ENCODE measurements around the gene SPATA20.

SPATA20 gene

GRCh38 chr17:50547035-50547735 is at the start of gene SPATA20:
SPATA20 (plus strand) TSS chr17:50547174; CDS start chr17:50547209, 35 bp downstream.
- DNase-seq = peak; percentile 85

DNA sequence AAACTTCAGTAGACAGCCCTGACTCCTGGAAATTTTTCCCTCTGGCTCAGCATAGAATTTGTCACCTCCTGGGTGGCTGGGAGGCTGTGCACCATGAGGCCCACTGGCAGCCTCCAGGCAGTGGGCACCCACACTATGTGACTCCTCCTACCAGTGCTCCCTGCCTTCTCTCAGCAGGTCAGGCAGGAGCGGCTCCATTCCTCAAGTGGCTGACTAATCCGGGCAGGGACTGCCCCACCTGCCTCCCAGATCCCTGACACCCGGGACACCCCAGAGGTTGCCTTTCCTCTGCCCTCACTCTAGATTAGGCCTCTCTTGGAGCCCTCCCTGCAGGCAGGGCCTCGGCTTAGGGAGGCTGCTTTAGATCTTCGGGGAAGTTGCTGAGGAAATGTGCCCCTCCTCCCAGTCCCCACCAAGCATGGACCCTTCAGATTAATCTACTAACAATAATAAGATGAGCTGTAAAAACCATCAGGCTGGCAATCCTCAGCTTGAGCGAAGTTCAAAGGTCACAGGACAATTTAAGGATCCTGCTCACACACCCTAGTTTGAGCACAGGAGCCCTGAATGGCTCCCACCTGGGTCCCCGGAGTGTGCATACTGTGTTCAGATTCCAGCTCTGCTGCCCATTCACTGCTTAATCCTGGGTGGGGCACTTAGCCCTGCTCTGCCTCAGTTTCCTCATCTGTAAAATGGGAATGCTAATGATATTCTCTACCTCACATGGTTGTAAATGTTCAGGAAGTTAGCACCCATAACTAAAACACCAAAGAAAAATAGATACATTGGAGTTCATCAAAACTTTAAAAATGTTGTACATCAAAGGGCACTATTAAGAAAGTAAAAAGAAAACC is 48.7 kb upstream of the SPATA20 start:
- no peak for DNase-seq

- DNase-seq = no peak
Measured at GRCh38 chr17:50499270-50499669, 47.7 kb upstream of the SPATA20 start.

DNA sequence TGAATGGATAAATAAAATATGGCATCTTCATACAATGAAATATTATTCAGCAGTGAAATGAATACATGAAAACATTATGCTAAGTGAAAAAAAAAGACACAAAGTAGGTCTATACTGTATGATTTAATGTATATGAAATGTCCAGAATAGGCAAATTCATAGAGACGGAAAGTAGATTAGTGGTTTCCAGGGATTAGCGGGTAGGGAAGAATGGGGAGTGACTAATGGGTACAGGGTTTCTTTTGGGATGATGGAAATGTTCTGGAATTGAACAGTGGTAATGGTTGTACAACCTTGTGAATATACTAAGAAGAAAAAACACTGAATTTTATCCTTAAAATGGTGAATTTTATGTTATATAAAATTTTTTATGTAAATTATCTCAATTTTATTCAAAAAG is 47.3 kb upstream of the SPATA20 start:
- DNase-seq = no peak

DNA sequence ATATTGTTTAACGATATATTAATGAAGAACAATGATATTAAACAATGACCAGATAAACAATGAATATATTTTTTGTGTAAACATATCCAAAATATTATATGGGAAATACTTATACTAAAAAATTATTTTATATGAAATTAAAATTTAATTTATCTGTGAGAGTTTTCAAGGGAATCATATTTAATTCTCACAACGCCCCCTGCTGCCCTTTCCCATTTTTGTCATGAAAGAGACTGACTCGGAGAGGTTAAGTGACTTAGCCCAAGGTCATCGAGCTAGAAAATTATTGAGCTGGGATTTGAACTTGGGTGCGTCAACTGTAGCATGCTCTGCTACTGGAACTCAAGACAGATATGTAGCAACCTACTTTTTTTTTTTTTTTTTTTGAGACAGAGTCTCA is 45.9 kb upstream of the SPATA20 start:
- no peak for DNase-seq

GRCh38 chr17:50502301-50502990 is 44.5 kb upstream of the SPATA20 start:
- no peak for DNase-seq

DNA sequence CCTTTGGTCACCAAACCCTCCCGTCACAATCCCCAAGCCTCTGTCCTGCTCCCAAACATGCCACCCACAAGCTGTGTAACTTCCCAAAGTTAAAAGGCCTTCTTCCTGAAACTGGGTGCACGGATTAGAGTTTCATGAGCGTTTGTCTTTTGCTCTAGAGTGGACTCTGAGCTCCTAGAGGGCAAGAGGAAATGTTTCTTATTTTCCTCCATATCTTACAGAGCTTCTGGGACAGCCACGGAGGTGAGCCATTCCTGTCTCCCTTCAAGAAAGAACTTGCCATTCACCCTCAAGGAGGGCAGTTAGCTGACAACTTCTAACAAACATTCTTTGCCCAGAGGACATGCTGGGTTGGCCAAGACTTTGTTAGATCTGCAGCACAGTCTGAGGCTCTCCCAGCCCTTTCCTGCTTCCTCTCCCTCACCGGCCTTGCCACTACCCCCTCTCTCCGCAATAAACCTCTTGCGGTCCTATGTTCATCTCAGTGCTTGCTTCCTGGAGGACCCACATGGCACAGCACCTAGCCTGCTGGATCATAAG is 41.3 kb upstream of the SPATA20 start:
- DNase-seq = no peak

- DNase-seq = no peak
Measured at GRCh38 chr17:50506298-50506697, 40.7 kb upstream of the SPATA20 start.

DNA sequence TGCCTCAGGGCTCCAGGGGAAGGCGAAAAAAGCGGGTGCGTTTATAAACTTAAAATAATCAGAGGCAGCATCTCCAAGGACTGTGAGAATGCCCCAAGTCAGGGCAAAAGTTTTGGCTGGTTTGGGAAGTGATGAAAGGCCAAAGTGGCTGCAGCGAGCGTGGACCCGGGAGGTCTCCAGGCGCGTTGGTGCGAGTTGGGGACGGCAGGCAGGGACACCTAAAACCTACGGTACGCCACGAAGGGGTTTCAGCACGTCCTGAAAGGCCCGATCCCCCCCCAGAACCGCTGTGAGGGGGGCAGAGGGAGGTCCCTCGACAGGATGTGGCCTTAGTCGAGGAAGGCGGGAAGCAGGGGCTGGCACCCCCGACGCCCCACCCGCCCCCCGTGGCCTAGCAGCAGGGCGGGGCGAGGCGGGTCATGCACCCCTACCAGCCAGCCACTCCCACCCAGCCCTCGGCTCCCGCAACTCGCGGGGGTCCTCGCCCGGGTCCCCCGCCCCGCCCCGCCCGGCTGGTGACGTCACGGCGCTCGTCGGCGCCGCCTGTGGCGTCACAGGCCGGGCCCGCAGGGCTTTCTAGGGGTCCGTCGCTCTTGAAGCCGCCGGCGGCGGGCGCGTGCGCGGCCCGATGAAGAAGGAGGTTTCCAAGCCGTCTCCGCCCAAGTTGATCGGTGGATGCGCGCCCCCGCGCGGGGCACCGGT is 39.0 kb upstream of the SPATA20 start, which contains the start of gene MYCBPAP:
TSS of gene MYCBPAP (plus strand) at position 569 of the 702 bp plus-strand sequence. CDS start 236 bp downstream, outside the sequence.
- DNase-seq = peak; percentile 68

- DNase-seq = no peak
Measured at GRCh38 chr17:50508573-50509460, 38.2 kb upstream of the SPATA20 start.

GRCh38 chr17:50511058-50511457 is 35.9 kb upstream of the SPATA20 start:
- no peak for DNase-seq

DNA sequence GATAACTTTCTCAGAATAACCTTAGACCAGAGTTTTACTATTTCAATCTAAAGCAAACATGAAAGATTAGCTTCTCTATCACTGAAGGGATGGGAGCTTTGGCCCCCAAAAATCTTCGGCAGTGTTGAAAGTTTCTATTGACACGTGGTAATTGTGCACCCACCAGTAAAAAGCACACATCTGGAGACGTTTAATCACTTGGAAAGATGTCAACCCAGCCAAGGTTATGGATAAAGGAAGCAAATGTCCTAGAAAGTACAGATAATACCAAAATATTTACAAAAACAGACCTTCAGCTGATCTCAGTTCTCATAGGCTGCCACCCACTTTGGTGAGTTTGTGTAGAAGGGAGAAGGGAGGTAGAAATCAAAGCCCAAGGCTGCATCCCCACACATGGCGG is 33.5 kb upstream of the SPATA20 start:
- no peak for DNase-seq

DNA sequence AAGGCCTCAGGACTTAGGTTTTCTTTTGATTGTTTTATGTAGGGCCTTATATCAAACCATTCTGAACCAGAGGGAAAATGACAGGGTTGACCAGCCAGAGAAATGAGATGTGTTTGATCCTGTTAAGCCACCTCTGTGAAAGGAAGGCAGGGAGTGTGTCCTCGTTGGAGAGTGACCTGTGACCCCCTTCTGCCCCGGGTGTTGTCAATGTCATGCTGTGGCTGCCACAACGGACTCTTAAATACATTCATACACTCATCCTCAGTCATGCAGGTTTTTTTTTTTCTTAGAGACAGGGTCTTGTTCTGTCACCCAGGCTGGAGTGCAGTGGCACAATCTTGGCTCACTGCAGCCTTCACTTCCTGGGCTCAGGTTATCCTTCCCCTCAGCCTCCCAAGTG is 32.6 kb upstream of the SPATA20 start:
- DNase-seq = no peak

DNA sequence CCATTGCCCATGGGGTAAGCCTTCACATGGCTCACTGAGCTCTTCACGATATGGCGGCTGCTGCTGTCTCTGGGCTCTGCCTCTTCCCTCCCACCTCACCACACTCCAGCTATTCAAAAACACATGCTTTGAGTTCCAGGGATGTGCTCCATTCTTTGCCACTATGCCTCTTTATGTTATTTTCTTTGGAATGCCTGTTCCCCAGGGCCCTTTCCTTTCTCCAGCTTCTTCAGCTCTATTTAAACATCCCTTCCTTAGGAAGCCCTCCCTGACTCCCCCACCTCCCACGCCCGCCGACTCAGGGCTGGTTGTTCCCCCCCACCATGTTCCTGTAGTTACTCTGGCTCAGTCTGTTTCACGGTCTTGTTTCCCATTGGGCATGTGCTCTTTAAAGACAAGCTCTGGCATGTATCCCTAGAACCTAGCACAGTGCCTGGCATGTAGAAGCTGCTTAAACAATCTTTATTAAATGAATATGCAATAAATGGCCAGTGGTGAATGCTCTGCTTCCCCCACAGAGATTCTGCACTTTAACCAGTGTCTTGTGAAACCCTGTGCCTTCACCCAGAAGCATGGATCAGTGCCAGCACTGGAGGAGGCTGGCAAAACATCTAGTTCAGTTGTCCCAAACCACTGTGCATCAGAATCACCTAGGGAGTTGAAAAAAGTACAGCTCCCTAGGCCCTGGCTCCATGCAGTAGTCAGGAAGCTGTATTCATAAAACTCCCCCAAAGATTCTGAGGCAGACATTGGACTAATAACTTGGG is 31.9 kb upstream of the SPATA20 start:
- peak; percentile 29 for DNase-seq

DNA sequence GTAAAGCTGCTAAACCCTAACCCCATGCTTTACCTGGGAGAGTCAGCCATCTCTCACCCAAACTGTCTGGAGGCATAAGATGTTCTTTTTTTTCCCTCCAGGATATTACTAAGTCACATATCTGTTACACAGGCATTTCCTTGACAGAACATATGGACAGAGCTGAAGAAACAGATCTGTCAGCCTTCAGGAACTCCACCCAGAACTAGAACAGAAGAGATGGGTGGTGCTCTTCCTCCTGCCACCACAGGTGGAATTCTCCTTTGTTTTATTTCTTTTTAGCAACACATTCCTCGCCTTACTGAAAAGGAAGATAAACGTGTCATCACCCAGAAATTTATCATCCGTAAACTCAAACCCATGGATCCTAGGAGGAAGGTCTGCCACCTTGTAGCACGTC is 30.0 kb upstream of the SPATA20 start:
- no peak for DNase-seq

DNA sequence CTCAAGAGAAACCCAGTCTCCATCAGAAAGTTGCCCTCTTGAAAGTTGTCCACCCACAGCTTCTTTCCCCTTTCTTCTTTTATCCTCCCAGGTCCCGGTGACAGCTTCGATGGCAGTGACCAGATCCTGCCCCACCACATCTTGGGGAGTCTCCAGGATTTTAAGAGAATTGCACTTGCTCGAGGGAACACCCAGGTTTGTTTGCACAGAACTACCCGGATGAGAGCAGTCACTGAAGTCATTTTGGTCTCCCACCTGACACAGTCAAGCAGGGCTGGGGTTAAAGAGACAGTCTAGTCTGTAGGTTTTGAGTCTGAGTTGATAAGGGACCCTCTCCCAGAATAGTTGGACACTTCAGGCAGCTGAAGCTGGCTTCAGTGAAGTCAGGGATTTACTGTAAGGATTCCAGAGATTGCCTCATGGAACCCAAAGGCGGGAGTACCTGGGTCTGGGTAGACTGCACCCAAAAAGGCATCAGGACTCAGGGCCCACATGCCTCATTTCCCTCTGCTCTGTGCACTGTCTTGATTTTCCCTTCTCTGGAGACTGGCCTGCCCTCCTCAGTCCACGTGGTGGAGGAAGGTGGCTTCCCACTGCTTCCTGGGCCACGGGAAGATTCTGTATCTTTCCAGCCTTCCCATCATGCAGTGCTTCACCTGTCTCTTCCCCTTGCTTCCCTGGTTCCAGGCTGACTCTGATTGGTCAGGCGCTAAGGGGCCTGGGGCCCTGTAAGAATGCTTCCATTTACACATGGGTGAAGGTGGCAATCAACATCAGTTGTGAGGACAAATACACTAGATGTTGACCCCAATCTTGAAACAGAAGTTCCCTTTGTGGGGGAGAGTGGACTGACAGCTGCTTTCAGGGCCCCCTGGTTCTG is 29.2 kb upstream of the SPATA20 start:
- no peak for DNase-seq

GRCh38 chr17:50518384-50519023 is 28.5 kb upstream of the SPATA20 start:
- no peak for DNase-seq

DNA sequence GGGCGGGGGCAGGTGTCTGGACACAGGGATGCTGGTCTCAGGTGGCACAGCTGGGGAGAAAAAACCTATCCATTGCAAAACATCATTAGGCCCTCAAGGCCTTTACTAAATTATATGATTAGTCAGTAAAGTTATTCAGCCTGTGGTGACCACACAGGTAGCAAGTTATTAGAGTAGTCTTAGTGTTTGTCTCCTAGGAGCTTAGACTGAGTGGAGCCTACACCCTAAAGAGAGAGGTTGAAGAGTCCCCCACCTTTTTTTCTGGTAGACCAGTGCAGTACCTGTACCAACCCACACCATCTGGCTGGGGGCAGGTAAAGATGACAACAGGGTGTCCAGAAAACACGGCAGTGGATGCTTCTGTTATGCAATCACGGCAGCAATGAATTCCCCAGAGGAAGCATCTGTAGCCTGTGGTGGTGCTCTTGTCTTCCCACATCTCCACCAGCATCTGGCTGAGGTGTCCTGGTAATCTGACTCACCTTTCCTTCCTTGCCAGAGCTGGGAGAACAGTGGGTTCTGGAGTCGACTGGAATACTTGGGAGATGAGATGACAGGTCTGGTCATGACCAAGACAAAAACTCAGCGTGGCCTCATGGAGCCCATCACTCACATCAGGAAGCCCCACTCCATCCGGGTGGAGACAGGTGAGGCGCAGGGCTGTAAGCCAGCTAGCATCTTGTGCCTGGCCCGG is 27.7 kb upstream of the SPATA20 start:
- DNase-seq = no peak

GRCh38 chr17:50520483-50520882 is 26.5 kb upstream of the SPATA20 start:
- no peak for DNase-seq
